Stimulated activated CD8-positive, alpha-beta memory T cell treated with anti-CD3 and anti-CD28 coated beads, Interleukin-15, amount 100 ng/mL, for 24 hours (primary cell): ENCODE results near the gene LYRM1.

Experiments
- DNase-seq: peaks from one replicate; pipeline ENCODE4 v3.0.0-alpha.2; 2020; ENCODE audit warnings: low read depth

LYRM1 gene

GRCh38 chr16:20871941-20872815 is 28.4 kb upstream of the LYRM1 start:
- DNase-seq, result no peak

DNA sequence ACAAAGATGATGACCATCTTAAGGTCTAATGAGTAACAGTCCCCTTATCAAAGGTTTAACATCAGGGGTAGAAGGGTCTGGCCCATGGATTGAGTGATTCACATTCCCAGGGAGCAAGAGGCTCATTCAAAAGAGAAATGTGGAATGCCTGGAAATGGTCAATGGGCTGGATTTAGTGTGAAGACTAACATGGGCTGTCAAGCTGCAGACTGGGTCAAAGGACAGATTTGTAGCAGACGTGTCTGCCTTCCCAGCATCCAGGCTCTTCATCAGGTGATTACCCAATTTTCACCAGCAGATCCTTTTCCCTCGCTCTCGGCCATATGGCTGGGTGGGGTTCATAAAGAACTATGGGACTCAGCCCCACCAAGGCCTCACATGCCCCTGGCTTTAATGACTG is 27.2 kb upstream of the LYRM1 start:
- no peak for DNase-seq

- DNase-seq, result no peak
Observed at GRCh38 chr16:20874088-20874581, 26.4 kb upstream of the LYRM1 start.

GRCh38 chr16:20875355-20875650 is 25.3 kb upstream of the LYRM1 start:
- no peak for DNase-seq

GRCh38 chr16:20878682-20879147 is 21.9 kb upstream of the LYRM1 start:
- DNase-seq, result no peak

- DNase-seq, result no peak
Observed at GRCh38 chr16:20879175-20880040, 21.2 kb upstream of the LYRM1 start.

GRCh38 chr16:20880867-20881502 is 19.6 kb upstream of the LYRM1 start:
- DNase-seq, result no peak

DNA sequence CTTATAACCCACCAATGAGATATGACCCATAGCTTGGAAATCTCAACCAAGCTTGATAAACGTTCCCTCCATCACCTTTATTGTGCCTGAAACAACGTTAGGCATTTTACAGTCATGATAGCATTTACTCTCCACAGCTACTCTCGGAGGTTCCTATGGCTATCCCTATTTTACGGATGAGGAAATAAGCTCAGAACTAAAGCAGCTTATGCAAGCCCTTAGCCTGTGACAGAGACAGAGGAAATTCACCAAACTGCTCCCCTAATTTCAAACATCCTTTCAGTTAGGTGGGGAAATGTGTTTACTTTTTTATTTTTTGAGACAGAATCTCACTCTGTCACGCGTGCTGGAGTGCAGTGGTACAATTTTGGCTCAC is 19.1 kb upstream of the LYRM1 start:
- DNase-seq, result no peak

GRCh38 chr16:20883554-20884239 is 16.9 kb upstream of the LYRM1 start:
- DNase-seq, result no peak

DNA sequence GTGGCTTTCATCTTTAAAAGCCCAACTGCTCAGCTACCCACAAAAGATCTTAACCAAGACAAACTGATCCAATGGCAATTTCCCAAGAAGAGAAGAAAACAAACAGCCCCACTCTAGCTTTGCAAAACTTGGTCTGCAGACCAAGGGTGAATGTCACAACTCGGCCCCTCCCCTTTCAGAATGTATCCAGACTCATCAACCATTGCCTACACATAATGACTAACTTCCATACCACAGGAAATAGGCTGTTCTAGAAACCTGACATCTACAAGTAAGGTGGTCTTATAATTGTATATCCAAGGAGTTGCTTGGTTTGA is 16.4 kb upstream of the LYRM1 start:
- DNase-seq, result no peak

DNA sequence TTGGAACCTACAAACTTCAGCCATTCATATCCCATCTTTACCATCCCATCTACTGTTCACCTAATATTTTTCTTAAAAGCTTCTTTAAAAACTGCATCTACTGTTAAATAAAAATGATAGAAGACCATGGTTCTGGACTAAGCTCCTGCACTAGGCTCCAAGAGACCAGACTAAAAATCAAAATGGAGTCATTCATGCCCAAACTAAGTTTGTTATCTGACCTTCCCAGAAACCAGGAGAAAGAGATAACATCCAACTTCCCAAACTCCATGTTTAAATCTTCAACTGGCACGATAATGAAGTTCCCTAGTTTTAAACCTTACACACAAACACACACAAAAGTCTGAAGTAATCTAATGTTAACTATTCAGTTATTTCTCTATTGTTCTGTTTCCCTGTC is 14.3 kb upstream of the LYRM1 start:
- DNase-seq, result no peak

- no peak for DNase-seq
Observed at GRCh38 chr16:20887207-20887606, 13.4 kb upstream of the LYRM1 start.

- no peak for DNase-seq
Observed at GRCh38 chr16:20889625-20890275, 10.8 kb upstream of the LYRM1 start.

DNA sequence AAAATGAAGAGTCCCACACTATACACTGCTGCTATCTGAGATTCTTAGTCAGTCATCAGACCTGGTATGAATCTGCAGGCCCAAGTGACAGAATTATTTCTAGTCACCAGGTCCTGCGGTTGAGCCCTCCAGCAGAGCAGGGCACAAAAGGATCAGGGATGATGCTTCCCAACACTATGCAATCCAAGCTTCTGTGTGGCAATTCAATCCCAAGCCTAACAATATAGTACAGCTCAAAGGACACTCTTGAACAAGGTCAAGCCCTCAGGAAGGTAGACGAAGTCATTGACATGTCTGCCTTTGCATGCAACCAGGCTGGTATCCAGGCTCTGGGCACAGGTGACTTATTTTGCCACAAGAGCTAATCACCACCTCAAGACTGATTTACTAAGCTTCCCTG is 6.2 kb upstream of the LYRM1 start:
- no peak for DNase-seq

DNA sequence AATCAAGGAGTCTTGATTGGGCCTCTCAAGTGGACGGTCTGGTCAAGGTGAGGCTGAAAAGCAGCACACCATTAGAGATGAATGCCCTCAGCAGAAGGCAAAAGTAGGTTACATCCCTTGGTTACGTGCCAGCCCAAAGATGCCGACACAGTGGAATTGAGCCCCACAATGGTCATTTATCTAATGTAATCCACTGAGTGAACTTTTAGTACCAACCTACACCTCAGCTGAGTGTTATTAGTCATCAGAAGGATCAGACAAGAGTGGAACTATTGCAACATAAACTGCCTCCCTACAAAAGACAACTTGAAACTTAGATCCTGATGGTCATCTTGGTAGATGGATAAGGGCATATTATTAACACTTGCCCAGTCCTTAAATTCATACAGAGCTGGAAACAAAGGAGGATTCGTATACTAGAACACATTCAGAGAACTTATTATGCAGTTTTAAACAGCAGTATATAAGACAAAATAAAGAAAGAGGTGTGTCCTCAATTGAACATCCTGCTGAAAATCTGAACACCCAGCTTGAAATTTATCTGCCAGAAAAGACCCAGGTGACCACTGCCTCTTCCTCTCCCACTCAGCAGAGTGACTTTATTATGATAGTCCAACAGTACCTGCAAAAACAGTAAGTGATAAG is 3.2 kb upstream of the LYRM1 start:
- no peak for DNase-seq

DNA sequence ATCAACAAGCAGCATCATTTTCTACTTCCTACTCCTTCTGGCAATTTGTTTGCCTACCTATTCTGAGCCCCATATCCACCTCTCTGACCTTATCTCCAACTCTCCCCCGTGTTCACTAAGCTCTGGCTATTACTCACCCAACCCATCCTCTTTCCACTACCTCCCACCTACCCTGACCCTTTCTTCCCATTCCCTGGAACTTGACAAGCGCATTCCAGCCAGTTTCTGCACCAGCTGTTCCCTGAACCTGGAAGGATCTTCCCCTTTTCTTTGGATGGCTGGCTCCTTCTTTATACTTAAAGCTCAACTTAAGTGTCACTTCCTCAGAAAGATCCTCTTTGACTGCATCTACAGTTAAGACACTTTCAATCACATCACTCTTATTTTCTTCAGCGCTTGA is 2.6 kb upstream of the LYRM1 start:
- no peak for DNase-seq

GRCh38 chr16:20899071-20899470 is 1.5 kb upstream of the LYRM1 start:
- DNase-seq, result no peak

- DNase-seq, result peak; percentile 3
Observed at GRCh38 chr16:20899477-20900298, 883 bp upstream of the LYRM1 start.

DNA sequence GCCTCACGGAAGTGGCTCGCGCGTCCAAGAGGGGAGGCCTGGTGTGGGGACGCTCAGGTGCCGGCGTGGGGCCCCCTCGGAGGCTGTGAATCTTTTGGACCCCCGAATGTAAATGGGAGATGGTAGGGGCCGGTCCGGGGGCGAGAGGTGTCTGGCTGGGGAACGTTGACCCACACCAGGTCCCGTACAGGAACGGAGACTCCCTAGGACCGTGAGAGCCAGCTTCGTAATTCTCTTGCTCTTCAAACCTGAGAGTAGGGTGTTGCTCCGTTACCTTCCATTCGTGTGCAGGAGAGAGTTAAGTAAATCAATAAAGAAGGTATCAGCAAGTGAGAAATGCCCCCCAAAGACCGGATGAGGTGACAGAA is 481 bp downstream of the LYRM1 start:
- DNase-seq, result no peak

DNA sequence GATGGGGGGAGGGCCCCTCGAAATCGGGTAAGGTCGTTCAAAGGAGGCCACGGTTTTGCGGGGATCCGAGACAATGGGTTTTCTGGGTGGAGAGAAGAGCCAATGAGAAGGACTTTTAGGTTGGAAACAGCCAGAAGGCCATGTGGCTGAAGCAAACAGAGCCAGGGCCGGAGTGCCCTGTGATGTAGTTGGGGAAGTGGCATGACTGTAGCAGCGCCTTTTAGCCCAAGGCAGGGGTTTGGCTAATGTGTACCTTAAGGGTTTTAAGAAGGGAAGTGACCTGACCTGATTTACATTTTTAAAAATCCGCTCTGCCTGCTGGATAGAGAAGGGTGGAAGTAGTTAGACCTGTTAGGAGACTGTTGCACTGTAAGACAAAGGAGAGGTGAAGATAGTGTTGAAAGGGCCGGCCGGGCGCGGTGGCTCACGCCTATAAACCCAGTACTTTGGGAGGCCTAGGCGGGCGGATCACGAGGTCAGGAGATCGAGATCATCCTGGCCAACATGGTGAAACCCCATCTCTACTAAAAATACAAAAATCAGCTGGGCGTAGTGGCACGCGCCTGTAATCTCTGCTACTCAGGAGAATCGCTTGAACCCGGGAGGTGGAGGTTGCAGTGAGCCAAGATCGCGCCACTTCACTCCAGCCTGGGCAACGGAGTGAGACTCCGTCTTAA is 1.0 kb downstream of the LYRM1 start:
- no peak for DNase-seq
